ENCODE results near the gene DAZAP1. TPM values are rescaled to one million over a fixed set of nuclear protein-coding genes. Genes with fewer than 3 reads are reported as not detected.

DAZAP1 gene
- total and polyA plus RNA-seq, 7 donors = 28.2 to 132 (median 51.1) TPM

GRCh38 chr19:1388637-1389026 is 18.8 kb upstream of the DAZAP1 start:
- H3K4me3 ChIP-seq = no peak overlapping the region
- H3K27ac ChIP-seq = no peak overlapping the region
- DNase-seq = no peak
- H3K9me3 ChIP-seq = no peaks in the 10 kb centered on the region
- WGBS, 2 donors = 95 to 96% methylated on average over 17 of the region's 17 CpGs
- TF ChIP-seq POLR2A (IDR thresholded peaks at IDR 0.05) = no peak
- TF ChIP-seq POLR2AphosphoS5 (IDR thresholded peaks at IDR 0.05) = no peak
- no peak for TF ChIP-seq CTCF (IDR thresholded peaks at IDR 0.05)
- no peak for TF ChIP-seq EP300 (IDR thresholded peaks at IDR 0.05)
- intact Hi-C loops (cut with DNase I) = no loop called here
- no peaks in the 10 kb centered on the region for H3K27me3 ChIP-seq
- peaks cover 0 to 36% (median 28%) of the 10 kb centered on the region in 4 donors for H3K4me1 ChIP-seq
- peaks cover 20 to 74% (median 48%) of the 10 kb centered on the region in 4 donors for H3K36me3 ChIP-seq

- TF ChIP-seq POLR2A (IDR thresholded peaks at IDR 0.05) (no peak), POLR2AphosphoS5 (IDR thresholded peaks at IDR 0.05) (no peak), EP300 (IDR thresholded peaks at IDR 0.05) (no peak), CTCF (IDR thresholded peaks at IDR 0.05) (no peak)
- Histone ChIP-seq H3K36me3 (peaks cover 20 to 80% (median 53%) of the 10 kb centered on the region in 4 donors), H3K27me3 (no peaks in the 10 kb centered on the region), H3K4me3 (no peak overlapping the region), H3K9me3 (no peaks in the 10 kb centered on the region), H3K4me1 (peaks cover 0 to 34% (median 27%) of the 10 kb centered on the region in 4 donors), H3K27ac (no peak overlapping the region)
- no peak for DNase-seq
- intact Hi-C loops (cut with DNase I) = no loop called here
- 94 to 95% methylated on average over 39 of the region's 39 CpGs for WGBS, 2 donors
Observed at GRCh38 chr19:1389033-1389940, 18.1 kb upstream of the DAZAP1 start.

- Histone ChIP-seq H3K36me3 (peaks cover 20 to 83% (median 53%) of the 10 kb centered on the region in 4 donors), H3K9me3 (no peaks in the 10 kb centered on the region), H3K4me3 (no peak overlapping the region), H3K27ac (no peak overlapping the region), H3K27me3 (no peaks in the 10 kb centered on the region), H3K4me1 (peaks cover 0 to 27% (median 18%) of the 10 kb centered on the region in 4 donors)
- 95 to 96% methylated on average over 42 of the region's 42 CpGs for WGBS, 2 donors
- intact Hi-C loops (cut with DNase I) = no loop called here
- TF ChIP-seq POLR2A (IDR thresholded peaks at IDR 0.05) (no peak), CTCF (IDR thresholded peaks at IDR 0.05) (no peak), POLR2AphosphoS5 (IDR thresholded peaks at IDR 0.05) (no peak), EP300 (IDR thresholded peaks at IDR 0.05) (no peak)
- no peak for DNase-seq
Observed at GRCh38 chr19:1390890-1391423, 16.4 kb upstream of the DAZAP1 start.

GRCh38 chr19:1392407-1392806 is 15.0 kb upstream of the DAZAP1 start:
- no peak for DNase-seq
- Histone ChIP-seq H3K9me3 (no peaks in the 10 kb centered on the region), H3K4me1 (peaks cover 0 to 22% (median 12%) of the 10 kb centered on the region in 4 donors), H3K27me3 (no peaks in the 10 kb centered on the region), H3K4me3 (no peak overlapping the region), H3K36me3 (peaks cover 20 to 71% (median 53%) of the 10 kb centered on the region in 4 donors), H3K27ac (no peak overlapping the region)
- intact Hi-C loops (cut with DNase I) = no loop called here
- no peak for TF ChIP-seq POLR2AphosphoS5 (IDR thresholded peaks at IDR 0.05)
- TF ChIP-seq EP300 (IDR thresholded peaks at IDR 0.05) = no peak
- no peak for TF ChIP-seq CTCF (IDR thresholded peaks at IDR 0.05)
- TF ChIP-seq POLR2A (IDR thresholded peaks at IDR 0.05) = no peak
- WGBS, 2 donors = 96 to 97% methylated on average over 15 of the region's 15 CpGs
